DND-41 (cell line): ENCODE results near the gene PXK.

Experiments used
- ATAC-seq: fragments of 200-7000 bp; cut with Tn5 transposase; 3 replicates; pipeline ENCODE4 v1.9.1; 2021; ENCODE audit warnings: low read depth; ENCODE audit not compliant: insufficient read depth
- DNase-seq: peaks from one replicate; pipeline ENCODE4 v3.0.0-alpha.2; 2020
- H2AFZ ChIP-seq: 2 replicates; pipeline ENCODE4 v1.6.0; 2012; ENCODE audit warnings: low read depth, low read length
- H3K27ac ChIP-seq: 2 replicates; pipeline ENCODE4 v1.5.1; 2012; ENCODE audit warnings: low read length, inconsistent platforms
- H3K27me3 ChIP-seq: fragments of 200-600 bp; sonication (generic); 2 replicates; pipeline ENCODE4 v1.6.0; 2012; ENCODE audit warnings: low read length, mild to moderate bottlenecking, inconsistent platforms; ENCODE audit not compliant: insufficient read depth, poor library complexity
- H3K36me3 ChIP-seq: 2 replicates; pipeline ENCODE4 v1.5.1; 2012; ENCODE audit warnings: low read length, inconsistent platforms; ENCODE audit not compliant: insufficient read depth
- H3K4me1 ChIP-seq: 2 replicates; pipeline ENCODE4 v1.5.1; 2012; ENCODE audit warnings: mild to moderate bottlenecking, low read length; ENCODE audit not compliant: insufficient read depth
- H3K4me2 ChIP-seq: 2 replicates; pipeline ENCODE4 v1.6.0; 2012; ENCODE audit warnings: mild to moderate bottlenecking, moderate library complexity, low read length, inconsistent platforms; ENCODE audit not compliant: insufficient read depth
- H3K4me3 ChIP-seq, 2 experiments: fragments of 200-600 bp in 1 of 2; shearing (Covaris generic) in 1 of 2; 2 replicates each; pipeline ENCODE4 v1.5.1; 2012 to 2016; ENCODE audit warnings: inconsistent platforms in 2 of 2, low read length in 2 of 2, mild to moderate bottlenecking in 2 of 2, low read depth in 1 of 2, moderate library complexity in 1 of 2
- H3K79me2 ChIP-seq: 2 replicates; pipeline ENCODE4 v1.6.0; 2012; ENCODE audit warnings: low read length, inconsistent platforms; ENCODE audit not compliant: insufficient read depth
- H3K9ac ChIP-seq: 2 replicates; pipeline ENCODE4 v1.6.0; 2012; ENCODE audit warnings: low read depth, mild to moderate bottlenecking, inconsistent platforms, low read length, moderate library complexity
- H3K9me3 ChIP-seq: 2 replicates; pipeline ENCODE4 v1.5.1; 2012; ENCODE audit warnings: low read length, moderate library complexity, mild to moderate bottlenecking, inconsistent platforms; ENCODE audit not compliant: insufficient read depth, severe bottlenecking
- H4K20me1 ChIP-seq: 2 replicates; pipeline ENCODE4 v1.6.0; 2012; ENCODE audit warnings: low read length; ENCODE audit not compliant: insufficient read depth
- CTCF ChIP-seq: IDR thresholded peaks from 2 replicates; pipeline ENCODE4 v1.5.1; 2012; ENCODE audit warnings: borderline replicate concordance, low read length, moderate library complexity, mild to moderate bottlenecking; ENCODE audit not compliant: poor library complexity, severe bottlenecking; ENCODE audit errors: extremely low read depth
- EZH2 ChIP-seq: IDR thresholded peaks from 3 replicates; pipeline ENCODE4 v1.6.1; 2012; ENCODE audit warnings: borderline replicate concordance, low read depth, mild to moderate bottlenecking, moderate library complexity, low read length, inconsistent platforms; ENCODE audit not compliant: severe bottlenecking

The PXK gene

DNA sequence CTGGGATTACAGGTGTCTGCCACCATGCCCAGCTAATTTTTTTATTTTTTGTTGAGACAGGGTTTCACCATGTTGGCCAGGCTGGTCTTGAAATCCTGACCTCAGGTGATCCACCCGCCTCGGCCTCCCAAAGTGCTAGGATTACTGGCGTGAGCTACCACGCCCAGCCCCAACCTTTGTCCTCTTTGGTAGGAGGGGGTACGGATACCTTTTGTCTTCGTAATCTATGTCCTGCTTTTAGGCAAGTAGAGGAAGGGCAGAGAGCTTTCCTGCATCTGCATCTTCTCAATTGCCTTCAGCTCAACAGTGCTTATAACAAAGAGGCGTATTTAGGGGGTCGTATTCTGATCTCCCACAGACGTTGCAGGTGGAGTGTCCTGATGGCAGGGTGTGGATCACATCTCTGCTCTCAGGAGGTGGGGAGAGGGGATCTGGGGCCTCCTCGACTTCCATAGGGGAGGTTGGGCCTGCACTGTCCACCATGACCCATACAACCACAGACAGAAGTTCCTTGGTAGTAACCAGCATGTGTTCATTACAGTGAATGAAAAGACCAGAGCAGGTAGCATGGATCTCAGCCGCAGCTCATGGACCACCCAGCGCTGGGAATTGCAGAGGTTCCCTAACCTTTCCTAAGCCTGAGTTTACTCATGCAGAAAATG, 137.8 kb downstream of the PXK start:
- Histone ChIP-seq H3K4me1 (no peaks in the 10 kb centered on the region), H3K27ac (no peak overlapping the region), H3K9me3 (no peaks in the 10 kb centered on the region), H3K36me3 (no peaks in the 10 kb centered on the region), H3K79me2 (no peaks in the 10 kb centered on the region), H3K4me3 (no peak overlapping the region), H3K9ac (no peak overlapping the region), H3K27me3 (peaks cover 4% of the 10 kb centered on the region), H2AFZ (no peak overlapping the region), H3K4me2 (no peak overlapping the region), H4K20me1 (no peaks in the 10 kb centered on the region)
- ATAC-seq: no peak
- no peak for TF ChIP-seq CTCF
- no peak for TF ChIP-seq EZH2
- DNase-seq: no peak

DNA sequence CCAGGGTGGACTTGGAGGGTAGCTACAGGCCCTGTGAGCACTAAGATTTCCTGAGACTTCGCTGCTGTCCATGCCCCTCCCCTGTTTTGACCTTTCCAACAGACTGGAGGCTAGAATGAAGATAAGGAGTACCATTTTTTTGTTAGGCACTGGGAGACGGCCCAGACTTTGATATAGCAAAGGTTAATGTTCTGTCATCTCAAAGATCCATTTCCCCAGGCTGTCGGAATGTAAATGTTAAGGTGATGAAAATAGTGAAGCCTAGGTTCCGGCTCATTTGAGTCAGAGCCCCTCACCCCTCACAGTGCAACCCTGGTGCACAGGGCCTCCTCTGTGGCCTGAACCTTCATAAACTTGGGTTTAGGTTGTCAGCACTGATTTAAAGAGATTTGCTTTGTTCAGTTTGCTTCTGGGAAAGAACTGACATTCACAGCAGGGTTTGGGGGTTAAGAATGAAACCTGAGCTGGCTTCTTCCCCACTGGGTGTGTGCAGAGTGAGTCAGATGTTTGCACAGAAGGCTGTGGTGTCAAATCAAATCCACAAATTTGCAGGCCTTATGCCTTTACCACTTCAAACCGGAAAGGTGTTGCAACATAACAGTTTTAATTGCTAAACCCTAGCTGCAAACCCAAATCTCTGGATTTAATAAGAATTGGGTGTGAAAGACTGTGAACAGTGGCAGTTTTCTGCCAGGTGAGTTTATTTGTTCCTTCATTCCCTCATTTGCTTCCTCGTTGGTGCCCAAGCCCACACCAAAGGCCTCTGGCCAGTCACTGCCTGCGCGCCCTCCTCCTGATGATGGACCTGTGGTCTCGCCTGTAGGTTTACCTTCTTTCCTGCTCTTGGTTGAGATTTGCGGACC, 138.6 kb downstream of the PXK start:
- Histone ChIP-seq H3K79me2 (no peaks in the 10 kb centered on the region), H3K27ac (no peak overlapping the region), H3K4me1 (no peaks in the 10 kb centered on the region), H3K4me2 (no peak overlapping the region), H3K9me3 (no peaks in the 10 kb centered on the region), H2AFZ (no peak overlapping the region), H3K27me3 (peaks cover 4% of the 10 kb centered on the region), H3K9ac (no peak overlapping the region), H3K4me3 (no peak overlapping the region), H4K20me1 (no peaks in the 10 kb centered on the region), H3K36me3 (no peaks in the 10 kb centered on the region)
- ATAC-seq (peak; percentile 55), DNase-seq (no peak)
- TF ChIP-seq CTCF (no peak), EZH2 (no peak)

DNA sequence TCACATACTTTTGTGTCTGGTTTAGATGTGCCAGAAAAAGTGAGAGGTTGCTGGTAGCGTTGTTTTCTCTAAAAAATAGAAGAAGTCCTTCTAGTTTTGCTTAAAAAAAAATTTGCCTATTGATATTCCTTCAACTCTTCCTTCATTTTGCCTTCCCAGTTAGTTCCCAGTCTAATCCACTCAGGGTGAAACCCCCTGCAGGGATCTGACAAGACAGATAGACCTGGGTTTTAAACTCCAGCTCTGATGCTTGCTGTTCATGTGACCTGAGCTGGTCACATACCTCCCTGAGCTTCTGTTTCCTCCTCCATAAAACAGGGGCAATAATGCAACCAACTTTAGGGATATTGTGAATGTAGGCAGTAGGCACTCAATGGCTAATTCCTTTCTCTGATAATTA, 140.6 kb downstream of the PXK start:
- H3K4me2 ChIP-seq: no peak overlapping the region
- no peaks in the 10 kb centered on the region for H3K79me2 ChIP-seq
- no peak overlapping the region for H3K9ac ChIP-seq
- TF ChIP-seq EZH2: no peak
- H4K20me1 ChIP-seq: no peaks in the 10 kb centered on the region
- H3K27me3 ChIP-seq: peaks cover 4% of the 10 kb centered on the region
- ATAC-seq (no peak), DNase-seq (no peak)
- no peaks in the 10 kb centered on the region for H3K9me3 ChIP-seq
- H3K4me3 ChIP-seq: no peak overlapping the region
- no peak overlapping the region for H3K27ac ChIP-seq
- H2AFZ ChIP-seq: no peak overlapping the region
- H3K4me1 ChIP-seq: no peaks in the 10 kb centered on the region
- no peaks in the 10 kb centered on the region for H3K36me3 ChIP-seq

- Histone ChIP-seq H3K4me3 (no peak overlapping the region), H3K4me2 (no peak overlapping the region), H3K9me3 (no peaks in the 10 kb centered on the region), H3K9ac (no peak overlapping the region), H4K20me1 (no peaks in the 10 kb centered on the region), H3K36me3 (no peaks in the 10 kb centered on the region), H3K27me3 (peaks cover 4% of the 10 kb centered on the region), H2AFZ (no peak overlapping the region), H3K27ac (no peak overlapping the region), H3K79me2 (no peaks in the 10 kb centered on the region), H3K4me1 (no peaks in the 10 kb centered on the region)
- no peak for TF ChIP-seq CTCF
- no peak for TF ChIP-seq EZH2
- ATAC-seq (no peak), DNase-seq (no peak)
These were observed 141.7 kb downstream of the PXK start for GRCh38 chr3:58474348-58474911.
